HG03175 (cell line): Measurements from ENCODE around the gene TMBIM6.
"Not testable (repeated sequence)": the region's sequence is repeated elsewhere in the genome, so short reads cannot be mapped to it uniquely, and the experiment has no call there.

ENCODE experiments used
- ATAC-seq: cut with Tn5 transposase; IDR thresholded peaks from one replicate; pipeline ENCODE4 v1.9.1; 2021; ENCODE audit warnings: mild to moderate bottlenecking, moderate library complexity; ENCODE audit not compliant: unreplicated experiment

Gene TMBIM6, protein sequence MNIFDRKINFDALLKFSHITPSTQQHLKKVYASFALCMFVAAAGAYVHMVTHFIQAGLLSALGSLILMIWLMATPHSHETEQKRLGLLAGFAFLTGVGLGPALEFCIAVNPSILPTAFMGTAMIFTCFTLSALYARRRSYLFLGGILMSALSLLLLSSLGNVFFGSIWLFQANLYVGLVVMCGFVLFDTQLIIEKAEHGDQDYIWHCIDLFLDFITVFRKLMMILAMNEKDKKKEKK

DNA sequence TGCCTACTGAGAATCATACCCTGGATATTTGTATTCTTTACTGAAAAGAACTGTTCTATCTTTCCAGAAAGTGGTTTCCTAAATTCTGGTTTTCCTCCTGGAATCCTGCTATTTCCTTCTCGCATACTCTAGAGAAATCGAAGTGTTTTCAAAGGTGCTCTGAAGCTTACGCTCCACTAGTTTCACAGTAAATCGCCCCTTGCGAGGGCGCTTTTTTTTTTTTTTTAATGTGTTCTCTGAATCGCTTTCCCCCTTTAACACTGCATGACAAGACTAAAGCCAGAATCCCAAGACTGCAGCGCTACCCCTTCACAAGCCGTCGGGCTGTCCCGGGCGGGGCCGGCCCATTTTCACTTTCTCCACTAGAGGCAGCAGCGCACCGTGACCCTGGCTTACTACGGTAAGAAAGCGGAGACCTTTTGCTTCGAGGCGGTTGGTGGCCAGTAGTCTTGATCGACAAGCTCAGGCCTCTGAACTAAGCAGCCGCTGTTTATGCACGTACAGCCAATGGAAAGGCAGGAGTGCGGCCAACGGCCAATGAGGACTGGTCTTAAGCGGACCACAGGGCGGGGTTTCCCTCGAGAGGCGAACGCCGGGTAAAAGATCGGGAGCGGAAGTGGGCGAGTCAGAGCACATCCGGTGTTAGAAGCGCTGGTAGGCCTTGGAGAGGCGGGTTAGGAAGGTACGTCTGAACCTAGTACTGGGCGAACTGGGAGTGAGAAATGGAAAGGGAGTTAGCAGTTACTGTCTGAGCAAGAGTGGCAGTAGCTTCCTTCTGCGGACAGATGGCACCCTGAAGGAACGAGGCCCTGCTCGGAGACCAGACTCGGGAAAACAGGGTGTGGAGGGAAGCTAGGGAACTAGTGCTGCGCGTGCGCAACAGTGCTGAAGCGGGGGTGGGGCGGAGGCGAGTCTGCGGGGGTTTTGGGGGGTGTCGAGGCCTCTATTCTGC lies at the start of gene TMBIM6:
TSS of gene TMBIM6 (plus strand) at position 628 of the 952 bp plus-strand sequence. CDS start 10,937 bp downstream, outside the sequence.
- ATAC-seq: peak; percentile 93

DNA sequence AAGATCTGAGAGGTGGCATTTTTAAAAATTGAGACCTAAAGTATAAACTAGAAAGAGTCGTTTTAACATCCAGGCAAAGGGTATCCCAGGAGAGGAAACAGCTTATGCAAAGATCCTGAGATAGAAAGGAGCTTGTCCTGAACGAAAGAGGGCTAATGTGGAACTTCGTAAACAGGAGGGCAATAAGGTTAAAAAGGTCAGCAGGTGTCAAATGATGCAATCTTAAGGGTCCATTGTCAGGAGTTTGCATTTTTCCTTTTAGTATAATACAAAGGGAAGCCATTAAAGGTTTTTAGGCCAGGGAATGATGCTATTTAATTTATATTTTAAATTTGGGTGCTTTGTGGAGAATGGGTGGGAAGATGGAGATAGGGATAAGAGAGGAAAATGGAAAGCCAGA lies 48.5 kb upstream of the TMBIM6 start:
- no peak for ATAC-seq

DNA sequence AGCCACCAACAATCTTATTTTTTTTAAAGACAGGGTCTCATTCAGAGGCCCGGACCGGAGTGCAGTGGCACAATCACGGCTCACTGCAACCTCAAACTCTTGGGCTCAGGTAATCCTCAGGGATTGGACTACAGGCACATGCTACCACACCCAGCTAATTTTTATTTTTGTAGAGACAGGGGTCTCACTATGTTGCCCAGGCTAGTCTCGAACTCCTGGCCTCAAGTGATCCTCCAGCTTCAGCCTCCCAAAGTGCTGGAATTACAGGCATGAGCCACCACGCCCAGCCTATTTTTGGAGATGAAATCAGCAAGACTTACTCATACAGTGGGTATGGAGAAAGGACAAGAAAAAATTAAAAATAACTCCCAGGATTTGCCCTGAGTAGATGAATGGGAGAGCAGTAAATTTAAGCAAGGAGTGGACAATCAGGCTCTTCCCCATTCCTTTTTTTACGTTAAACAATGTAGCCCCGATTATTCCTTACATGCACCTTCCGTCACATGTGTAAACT lies 47.4 kb upstream of the TMBIM6 start:
- ATAC-seq: no peak

DNA sequence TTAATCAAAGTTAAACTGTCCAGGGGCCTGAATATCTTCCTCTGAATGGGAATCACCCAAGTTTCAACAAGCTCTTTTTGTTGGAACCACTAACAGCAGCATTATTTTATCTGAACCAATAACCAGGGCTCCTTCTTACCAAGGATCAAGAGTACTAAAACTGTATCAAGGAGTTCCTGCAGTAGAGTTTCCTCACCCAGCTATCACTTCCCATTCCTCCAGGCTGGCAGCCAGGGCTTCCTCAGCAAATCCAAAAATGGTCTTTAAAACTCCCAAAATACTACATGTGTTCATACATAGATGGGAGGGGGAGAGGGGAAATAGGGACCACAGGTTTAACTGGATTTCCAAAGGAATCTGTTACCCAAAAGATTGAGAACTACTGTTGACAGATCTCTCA lies 44.6 kb upstream of the TMBIM6 start:
- no peak for ATAC-seq

DNA sequence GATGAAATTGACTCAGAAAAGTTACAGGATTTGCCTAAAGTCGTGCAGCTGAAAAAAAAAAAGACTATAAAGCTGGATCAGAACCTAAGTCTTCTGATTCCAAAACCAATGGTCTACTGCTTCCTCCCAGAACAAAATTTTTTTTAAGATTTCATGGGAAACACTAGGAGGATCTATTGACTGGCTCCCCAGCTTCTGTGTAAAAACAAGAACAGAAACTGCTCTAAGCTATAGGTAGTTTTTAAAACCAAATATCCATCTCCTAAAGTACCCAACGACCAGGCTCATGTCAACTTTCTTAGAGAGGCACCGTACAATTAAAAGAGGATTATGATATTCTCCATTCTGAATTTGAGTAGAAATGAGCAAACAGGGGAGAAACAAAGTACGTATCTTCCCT lies 43.5 kb upstream of the TMBIM6 start:
- ATAC-seq: no peak

DNA sequence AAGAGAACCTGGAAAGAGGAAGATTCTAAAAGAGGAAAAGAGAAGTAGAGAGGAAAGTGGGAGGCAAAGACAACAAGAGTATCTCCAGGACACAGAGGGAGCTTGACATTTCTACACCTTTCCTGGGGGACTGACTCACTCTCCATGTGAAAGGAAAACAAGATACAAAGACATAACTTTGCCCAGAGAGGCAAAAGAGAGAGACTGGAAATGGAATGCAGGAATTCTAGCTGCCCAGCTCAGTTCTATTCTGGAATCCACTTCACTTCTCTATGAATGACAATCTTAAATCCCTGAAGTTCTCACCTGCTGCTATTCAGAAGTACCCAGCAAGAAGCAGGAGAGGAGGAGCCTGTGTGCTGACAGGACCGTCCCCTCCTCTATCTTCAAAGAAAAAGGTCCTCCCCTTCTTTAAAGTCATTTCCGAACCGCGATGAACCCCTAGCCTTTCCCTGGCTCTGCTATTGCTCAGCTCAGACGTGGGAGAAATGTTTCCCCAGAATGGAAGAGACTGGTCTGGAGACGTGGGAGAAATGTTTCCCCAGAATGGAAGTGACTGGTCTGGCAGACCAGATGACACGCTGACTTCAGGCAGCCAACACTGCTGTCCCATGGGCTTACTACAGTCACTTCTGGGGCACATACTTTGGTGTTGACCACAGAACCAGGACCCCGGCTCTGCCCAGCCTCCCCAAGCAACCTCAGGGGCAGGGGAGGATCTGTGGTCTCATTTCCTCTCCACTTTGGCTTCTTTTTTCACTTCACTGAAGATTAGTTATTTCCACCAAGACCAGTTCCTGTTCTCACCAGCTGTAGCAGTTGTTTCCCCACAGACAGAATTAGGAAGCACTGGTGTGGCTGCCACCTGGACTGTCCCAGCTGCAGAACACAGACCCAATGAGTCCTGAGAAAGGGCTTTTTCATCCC lies 42.5 kb upstream of the TMBIM6 start:
- peak; percentile 90 for ATAC-seq

DNA sequence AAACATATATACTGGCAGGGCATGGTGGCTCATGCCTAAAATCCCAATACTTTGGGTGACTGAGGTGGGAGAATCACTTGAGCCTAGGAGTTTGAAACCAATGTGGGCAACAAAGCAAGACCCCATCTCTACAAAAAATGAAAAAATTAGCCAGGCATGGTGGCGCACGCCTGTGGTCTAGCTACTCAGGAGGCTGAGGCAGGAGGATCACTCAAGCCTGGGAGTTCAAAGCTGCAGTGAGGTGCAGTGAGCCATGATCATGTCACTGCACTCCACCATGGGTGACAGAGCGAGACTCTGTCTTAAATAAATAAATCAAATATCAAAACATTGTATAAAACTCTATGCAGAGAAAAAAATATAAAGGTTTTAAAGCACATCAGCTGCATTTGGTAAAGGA lies 39.3 kb upstream of the TMBIM6 start:
- ATAC-seq: no peak

DNA sequence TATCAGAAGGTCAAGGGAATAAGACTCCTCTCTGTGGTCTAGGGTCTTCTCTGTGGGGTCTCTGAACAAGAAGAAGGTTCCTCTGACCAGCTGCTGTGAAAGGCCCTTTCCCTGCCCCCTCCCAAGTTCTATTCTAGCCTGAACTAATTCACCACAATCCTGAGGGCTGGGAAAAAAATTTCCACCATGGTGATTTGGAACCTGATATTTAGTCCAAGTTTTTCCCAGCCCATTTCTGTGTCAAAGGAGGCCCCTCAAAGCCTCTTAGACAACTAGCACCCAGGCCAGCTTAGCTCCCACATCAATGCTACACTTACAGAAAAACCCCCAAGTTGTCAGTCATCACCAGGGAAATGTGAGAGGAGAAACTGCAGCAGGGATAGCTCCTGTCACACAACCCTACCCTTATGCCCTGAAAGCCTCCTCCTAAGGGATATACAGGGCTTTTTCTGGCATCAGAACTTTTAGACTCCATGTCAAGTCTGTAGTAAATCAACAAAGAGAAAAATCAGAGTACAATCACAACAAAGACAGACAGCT lies 38.6 kb upstream of the TMBIM6 start:
- ATAC-seq: no peak

DNA sequence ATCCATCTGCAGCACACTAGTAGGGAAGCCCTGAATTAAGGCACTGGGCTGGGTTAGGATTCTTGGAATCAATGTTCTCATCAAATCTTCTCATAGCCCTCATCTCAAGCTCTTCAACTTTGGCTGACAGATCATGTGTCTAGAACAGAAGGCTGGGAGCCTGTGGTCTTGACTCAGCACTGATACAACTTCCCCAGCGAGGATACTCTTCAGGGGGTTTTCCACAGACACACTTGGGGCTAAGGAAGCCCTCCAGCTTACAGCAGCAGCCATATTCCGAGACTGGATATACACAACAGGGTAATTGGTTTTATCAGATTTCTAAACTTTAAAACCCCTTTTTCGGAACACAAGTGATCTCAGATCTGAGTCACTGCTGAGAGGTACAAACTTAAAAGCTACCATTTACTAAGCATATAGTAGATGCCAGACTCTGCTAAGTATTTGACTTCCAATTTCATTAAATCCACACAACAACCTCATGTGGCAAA lies 37.7 kb upstream of the TMBIM6 start:
- no peak for ATAC-seq

DNA sequence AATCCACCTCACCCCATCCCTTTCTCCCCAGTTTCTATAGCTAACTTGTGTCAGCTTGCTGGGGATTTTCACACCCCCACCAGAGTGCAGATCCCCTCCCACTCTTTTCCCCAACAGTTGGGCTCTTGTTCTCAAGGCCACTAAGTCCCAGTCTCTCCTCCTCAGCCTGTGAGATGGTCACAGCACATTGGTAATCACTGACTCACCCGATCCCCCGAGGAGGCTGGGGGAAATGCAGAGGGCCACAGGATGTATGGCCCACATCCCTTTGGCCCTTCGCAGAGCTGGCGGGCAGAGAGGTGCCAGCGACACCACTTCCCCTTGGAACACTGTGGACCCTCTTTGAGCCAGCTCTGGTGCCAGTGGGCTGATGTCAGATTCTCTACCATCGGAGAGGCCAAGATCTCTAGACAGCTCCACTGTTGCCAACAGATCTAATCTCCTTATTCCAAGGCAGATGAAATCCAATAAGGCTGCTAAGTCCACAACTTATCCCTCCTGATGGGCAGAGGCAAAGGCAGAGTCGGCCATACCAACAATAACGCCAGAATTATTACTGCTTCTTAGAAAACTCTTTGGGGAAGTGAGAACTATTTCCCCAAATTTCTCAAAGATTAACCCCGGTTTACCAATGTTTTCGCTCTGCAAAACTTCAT lies 35.8 kb upstream of the TMBIM6 start:
- ATAC-seq: no peak

DNA sequence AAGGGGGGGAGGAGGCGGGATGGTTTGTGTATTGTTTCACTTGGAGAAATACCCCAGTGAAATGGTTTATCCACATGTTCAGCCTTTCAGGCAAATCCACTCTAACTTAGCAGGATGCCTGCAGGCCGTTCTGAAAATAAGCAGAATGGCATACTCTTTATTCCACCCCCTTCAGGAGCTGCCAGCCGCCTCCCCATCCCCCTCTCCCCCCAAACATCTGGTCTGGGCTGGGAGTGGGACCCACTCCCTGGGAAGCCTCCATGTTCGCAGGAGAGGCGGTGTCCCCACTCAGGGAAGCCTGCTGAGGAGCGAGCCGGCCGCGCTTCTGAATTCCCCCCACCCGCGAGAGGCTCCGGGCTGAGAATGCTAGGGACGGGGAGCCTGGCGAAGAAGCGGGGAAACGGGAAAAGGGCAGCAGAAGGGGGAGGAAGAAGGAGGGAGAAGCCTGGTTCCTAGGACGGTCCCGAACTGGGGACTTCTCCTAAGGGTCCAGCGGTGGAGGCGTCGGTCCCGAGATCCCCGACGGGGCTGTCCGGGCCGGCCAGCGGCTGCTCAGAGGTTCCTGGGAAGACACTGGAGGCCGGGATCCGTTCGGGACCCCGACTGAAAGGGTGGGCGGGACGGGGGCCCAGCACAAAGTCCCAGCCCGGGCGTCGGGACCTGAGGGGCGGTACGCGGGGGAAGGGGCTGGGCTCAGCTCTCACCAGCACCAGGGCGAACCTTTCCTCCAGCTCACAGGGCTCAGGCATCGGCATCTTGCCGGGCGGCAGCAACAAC lies 34.8 kb upstream of the TMBIM6 start:
- ATAC-seq: peak; percentile 17

DNA sequence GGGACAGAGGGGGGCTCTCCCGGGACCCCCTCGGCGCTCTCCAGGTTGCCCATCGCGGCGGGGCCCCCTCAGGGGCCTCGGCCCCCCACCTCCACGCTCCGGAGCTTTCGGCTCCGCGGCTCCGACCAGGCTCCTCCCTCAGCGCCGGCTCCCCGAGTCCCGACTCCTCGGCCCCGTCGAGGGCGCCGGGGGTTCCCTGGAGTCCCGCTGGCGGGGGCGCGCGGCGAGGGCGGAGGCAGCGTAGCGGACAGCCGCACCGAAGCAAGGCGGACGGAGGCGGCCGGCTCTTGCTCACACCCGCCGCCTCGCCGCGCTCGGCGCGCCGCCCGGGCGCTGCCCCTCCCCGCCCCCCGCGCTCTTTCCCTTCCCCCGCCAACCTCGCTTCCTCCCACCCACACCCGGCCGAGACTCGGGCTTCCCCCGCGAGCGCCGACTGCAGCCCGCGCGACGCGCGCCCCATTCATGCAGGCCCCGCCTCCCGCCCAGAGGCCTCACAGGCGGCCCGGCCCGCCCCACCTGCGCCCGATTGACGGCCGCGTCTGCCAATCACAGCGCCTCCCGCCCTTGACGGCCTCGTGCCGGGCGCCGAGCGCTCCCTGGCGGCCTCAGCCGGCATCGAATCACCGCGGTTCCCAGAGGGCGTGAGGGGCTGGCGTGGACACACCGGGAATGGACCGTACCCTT lies 34.1 kb upstream of the TMBIM6 start, which contains the start of gene FMNL3:
TSS of gene FMNL3 (minus strand) at position 278 of the 684 bp plus-strand sequence. CDS start at position 53, 225 bp downstream.
- ATAC-seq: peak; percentile 87

DNA sequence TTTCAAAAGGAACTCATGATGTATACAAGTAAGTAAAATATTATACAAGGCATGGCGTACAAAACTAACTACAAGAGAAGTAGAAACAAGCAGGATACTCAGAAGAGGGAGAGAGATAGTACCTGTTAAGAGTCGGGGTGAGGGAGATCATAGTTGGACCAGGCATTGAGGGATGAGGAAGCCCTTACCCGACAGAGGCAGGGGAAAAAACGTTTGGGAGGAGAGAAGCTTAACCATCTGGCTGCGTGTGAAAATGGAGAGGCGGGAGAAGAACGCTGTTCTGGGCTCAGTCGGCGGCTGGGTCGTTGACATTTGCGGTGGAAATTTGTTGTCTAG lies 33.6 kb upstream of the TMBIM6 start:
- ATAC-seq: no peak

DNA sequence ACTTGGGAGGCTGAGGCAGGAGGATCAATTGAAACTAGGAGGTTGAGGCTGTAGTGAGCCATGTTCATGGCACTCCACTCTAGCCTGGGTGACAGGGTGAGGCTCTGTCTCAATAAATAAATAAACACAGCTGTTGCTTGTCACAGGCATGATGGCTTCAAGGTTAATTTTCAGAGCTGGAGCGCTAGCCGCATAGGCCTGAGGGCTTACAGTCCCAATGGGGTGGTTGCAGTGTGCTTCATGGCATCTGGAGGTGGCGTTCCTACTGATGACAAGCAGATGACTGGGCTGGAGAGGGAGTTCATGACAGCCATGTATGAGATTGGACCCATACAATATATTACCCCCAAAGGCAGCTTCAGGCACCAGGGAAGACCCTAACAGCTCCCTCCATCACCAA lies 32.5 kb upstream of the TMBIM6 start:
- no peak for ATAC-seq

DNA sequence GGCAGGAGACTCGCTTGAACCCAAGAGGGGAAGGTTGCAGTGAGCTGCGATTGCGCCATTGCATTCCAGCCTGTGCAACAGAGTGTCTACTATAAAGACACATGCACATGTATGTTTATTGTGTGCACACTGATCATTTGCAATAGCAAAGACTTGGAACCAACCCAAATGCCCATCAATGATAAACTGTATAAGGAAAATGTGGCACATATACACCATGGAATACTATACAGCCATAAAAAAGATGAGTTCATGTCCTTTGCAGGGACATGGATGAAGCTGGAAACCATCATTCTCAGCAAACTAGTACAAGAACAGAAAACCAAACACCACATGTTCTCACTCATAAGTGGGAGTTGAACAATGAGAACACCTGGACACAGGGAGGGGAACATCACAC lies 27.4 kb upstream of the TMBIM6 start:
- not testable (repeated sequence) for ATAC-seq

DNA sequence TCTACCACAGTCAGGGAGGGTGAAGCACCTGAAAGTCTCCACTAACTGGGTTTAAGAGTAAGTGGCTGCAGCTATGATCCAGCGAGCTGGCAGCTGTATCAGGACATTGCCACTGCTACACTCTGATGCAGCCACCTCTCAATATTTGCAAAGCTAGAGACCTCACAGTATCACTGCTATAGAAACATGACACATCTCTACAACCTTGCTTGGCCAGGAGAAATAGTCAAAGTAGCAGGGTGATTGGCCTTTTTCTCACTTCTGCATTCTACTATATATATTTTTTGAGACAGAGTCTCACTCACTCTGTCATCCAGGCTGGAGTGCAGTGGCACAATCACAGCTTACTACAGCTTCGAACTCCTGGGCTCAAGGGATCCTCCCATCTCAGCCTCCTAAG lies 24.8 kb upstream of the TMBIM6 start:
- peak; percentile 77 for ATAC-seq

DNA sequence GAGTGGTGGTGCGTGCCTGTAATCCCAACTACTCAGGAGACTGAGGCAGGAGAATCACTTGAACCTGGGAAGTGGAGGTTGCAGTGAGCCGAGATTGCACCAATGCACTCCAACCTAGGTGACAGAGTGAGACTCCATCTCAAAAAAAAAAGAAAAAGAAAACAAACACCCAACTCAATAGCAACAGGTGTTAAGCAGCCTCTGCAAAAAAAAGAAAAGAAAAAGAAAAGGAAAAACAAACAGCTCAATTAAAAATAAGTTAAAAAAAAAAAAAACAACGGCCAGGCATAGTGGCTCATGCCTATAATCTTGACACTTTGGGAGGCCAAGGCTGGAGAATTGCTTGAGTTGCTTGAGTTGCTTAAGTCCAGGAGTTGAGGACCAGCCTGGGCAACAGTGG lies 23.6 kb upstream of the TMBIM6 start:
- not testable (repeated sequence) for ATAC-seq

DNA sequence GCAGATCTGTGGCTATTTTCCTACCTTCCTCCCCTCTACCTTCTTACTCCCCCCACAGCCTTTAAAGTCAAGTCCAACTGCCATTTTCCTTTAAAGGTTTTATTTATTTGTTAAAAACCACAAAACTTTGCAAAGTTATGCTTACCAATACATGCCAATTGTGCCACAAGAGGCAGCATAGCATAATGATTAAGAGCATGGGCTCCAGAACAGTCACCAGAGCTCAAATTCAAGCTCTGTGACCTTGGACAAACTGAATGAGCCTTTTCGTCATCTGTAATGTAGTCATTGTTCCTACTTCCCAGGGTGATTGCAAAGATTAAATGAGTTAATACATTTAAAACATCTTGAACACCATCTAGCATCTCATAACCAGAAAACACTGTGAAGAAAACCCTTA lies 21.1 kb upstream of the TMBIM6 start:
- no peak for ATAC-seq

DNA sequence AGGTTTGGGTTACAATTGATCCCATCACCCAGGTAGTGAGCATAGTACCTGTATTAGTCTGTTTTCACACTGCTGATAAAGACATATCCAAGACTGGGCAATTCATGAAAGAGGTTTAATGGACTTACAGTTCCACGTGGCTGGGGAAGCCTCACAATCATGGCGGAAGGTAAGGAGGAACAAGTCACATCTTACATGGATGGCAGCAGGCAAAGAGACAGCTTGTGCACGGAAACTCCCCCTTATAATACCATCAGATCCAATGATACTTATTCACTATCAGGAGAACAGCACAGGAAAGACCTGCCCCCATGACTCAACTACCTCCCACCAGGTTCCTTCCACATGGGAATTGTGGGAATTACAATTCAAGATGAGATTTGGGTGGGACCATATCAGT lies 20.0 kb upstream of the TMBIM6 start:
- not testable (repeated sequence) for ATAC-seq
